Left renal pelvis (tissue), 4 donors: ENCODE measurements around the gene NSG1. TPM values are rescaled to one million over a fixed set of nuclear protein-coding genes. Genes with fewer than 3 reads are reported as not detected.
"Not testable (repeated sequence)": the region's sequence is repeated elsewhere in the genome, so short reads cannot be mapped to it uniquely, and the experiment has no call there.

ENCODE experiments used
- DNase-seq, 4 donors: peaks; one replicate each; pipeline ENCODE4 v3.0.0-alpha.2; 2013; ENCODE audit warnings: low read depth in 4 of 4, low spot score in 3 of 4
- polyA plus RNA-seq, 4 donors: library from polyadenylated mRNA; unstranded; fragments of 120-200 nt; gene quantifications; one replicate each; pipeline ENCODE4 v1.2.1, GENCODE V29; 2013; ENCODE audit not compliant: insufficient read length in 4 of 4

NSG1 gene
- polyA plus RNA-seq, 4 donors: 4.4 to 5.4 (median 4.9) TPM

GRCh38 chr4:4461850-4462249 is 74.9 kb downstream of the NSG1 start:
- no peak for DNase-seq

- DNase-seq: no peak
Measured at GRCh38 chr4:4462970-4463369, 76.1 kb downstream of the NSG1 start.

GRCh38 chr4:4465238-4465637 is 78.3 kb downstream of the NSG1 start:
- not testable (repeated sequence) for DNase-seq

Other genes with a start within 250 kb of the NSG1 start
- not detected for gene OTOP1, start 160.2 kb upstream of the NSG1 start, polyA plus RNA-seq
- 10 to 100 TPM; 39.3 to 60.9 (median 47.9) TPM for gene TMEM128, start 138.9 kb upstream of the NSG1 start, polyA plus RNA-seq
- 10 to 100 TPM; 15.0 to 20.7 (median 20.3) TPM for gene LYAR, start 96.9 kb upstream of the NSG1 start, polyA plus RNA-seq
- 10 to 100 TPM in 1 of 4 donors, 1 to 10 TPM in 3; 8.5 to 10.4 (median 8.8) TPM for gene ZBTB49, start 96.9 kb upstream of the NSG1 start, polyA plus RNA-seq
- 10 to 100 TPM; 50.6 to 88.1 (median 73.4) TPM for gene STX18, start 154.9 kb downstream of the NSG1 start, polyA plus RNA-seq